ENCODE results near the gene SLC26A9. TPM values are rescaled to one million over a fixed set of nuclear protein-coding genes. Genes with fewer than 3 reads are reported as not detected.

The SLC26A9 gene, protein sequence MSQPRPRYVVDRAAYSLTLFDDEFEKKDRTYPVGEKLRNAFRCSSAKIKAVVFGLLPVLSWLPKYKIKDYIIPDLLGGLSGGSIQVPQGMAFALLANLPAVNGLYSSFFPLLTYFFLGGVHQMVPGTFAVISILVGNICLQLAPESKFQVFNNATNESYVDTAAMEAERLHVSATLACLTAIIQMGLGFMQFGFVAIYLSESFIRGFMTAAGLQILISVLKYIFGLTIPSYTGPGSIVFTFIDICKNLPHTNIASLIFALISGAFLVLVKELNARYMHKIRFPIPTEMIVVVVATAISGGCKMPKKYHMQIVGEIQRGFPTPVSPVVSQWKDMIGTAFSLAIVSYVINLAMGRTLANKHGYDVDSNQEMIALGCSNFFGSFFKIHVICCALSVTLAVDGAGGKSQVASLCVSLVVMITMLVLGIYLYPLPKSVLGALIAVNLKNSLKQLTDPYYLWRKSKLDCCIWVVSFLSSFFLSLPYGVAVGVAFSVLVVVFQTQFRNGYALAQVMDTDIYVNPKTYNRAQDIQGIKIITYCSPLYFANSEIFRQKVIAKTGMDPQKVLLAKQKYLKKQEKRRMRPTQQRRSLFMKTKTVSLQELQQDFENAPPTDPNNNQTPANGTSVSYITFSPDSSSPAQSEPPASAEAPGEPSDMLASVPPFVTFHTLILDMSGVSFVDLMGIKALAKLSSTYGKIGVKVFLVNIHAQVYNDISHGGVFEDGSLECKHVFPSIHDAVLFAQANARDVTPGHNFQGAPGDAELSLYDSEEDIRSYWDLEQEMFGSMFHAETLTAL
- 0.12 TPM in 1 of 2 replicates, not detected in the other for total RNA-seq

DNA sequence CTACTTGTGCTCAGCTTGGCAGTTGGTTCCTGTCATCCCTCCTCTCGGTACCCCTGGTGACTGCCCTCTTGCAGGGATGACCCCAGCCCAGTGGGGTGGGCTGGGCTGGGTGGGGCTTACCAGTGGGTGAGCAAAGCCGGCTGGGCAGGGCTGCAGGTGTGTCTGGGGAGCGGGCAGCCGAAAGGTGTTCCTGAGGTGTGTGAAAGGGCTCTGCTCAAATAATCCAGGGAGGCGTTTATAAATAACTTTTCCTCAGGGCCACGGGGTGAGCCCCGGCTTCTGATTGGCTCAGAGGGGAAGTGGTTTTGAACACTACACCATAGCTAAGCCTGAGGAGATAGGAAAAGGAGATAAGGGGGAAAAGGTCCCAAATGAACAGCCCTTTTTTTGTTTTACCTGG lies at the start of gene SLC26A9:
TSS of gene SLC26A9 (minus strand) at position 212 of the 400 bp plus-strand sequence. CDS start 7,636 bp downstream, outside the sequence.

Other genes with a start within 250 kb of the SLC26A9 start
- 160 and 181 TPM in 2 replicates for gene NUCKS1, start 193.3 kb downstream of the SLC26A9 start, total RNA-seq
- gene RAB29, start 168.0 kb downstream of the SLC26A9 start, total RNA-seq, result 37.2 and 37.5 TPM in 2 replicates
- 24.0 and 25.3 TPM in 2 replicates for gene SLC41A1, start 130.3 kb downstream of the SLC26A9 start, total RNA-seq
- gene PM20D1, start 93.3 kb downstream of the SLC26A9 start, total RNA-seq, result not detected in 2 replicates
- 13.1 and 13.8 TPM in 2 replicates for gene RAB7B, start 59.9 kb upstream of the SLC26A9 start, total RNA-seq
- gene CTSE, start 80.4 kb upstream of the SLC26A9 start, total RNA-seq, result not detected in 2 replicates
- gene RHEX, start 109.7 kb upstream of the SLC26A9 start, total RNA-seq, result not detected in 2 replicates
- gene AVPR1B, start 173.9 kb upstream of the SLC26A9 start, total RNA-seq, result not detected in 2 replicates

Measured in hair follicle dermal papilla cell (primary cell).